ENCODE results near the gene PARD3.

PARD3 gene

DNA sequence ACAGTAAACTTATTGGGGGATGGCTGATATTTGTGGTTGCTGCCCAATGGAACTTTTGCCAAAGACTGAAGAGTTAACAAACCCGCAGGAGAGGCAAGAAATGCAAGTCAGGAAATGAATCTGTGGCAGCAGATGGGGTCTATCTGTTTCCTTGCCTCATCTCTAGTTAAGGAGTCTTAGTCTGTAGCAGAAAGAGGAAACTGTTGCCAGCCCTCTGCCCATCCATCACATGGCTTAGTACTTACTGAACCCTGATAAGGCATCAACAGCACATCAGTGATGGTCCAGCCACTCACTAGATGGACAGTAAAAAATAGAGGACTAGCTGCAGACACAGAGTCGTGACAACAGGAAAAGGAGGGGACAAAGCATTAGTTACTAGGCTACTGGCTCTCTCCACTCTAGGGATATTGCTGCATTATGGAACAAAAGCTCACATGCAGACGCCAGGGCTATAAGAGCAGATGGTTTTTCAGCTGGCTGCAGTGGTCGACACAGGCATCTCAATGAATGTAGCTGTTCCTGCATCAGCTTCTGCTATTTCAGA lies 614.7 kb downstream of the PARD3 start:
- no peak for DNase-seq (ENCODE audit: extremely low spot score, insufficient read length, low read depth)
- FAIRE-seq, result no peak

DNA sequence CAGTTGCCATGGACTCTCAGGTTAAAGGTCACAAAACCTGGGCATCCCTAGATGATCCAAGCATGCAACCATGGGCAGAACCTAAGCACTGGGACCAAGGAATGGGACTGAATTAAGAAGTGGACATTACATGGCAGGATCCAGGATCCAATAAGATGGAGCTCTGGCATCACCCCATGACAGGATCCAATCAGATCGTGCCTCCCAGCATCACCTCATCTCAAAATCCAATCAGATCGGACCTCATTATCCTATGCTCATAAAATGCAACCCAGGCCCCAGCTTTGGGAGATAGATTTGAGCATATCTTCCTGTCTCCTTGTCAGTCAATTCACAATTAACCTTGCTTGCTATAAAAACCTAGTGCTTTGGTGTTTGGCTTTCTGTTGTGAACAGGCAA lies 616.1 kb downstream of the PARD3 start:
- FAIRE-seq (no peak), DNase-seq (ENCODE audit: extremely low spot score, insufficient read length, low read depth) (no peak)

GRCh38 chr10:34196058-34196433 lies 619.0 kb downstream of the PARD3 start:
- DNase-seq (ENCODE audit: extremely low spot score, insufficient read length, low read depth) (no peak), FAIRE-seq (no peak)

DNA sequence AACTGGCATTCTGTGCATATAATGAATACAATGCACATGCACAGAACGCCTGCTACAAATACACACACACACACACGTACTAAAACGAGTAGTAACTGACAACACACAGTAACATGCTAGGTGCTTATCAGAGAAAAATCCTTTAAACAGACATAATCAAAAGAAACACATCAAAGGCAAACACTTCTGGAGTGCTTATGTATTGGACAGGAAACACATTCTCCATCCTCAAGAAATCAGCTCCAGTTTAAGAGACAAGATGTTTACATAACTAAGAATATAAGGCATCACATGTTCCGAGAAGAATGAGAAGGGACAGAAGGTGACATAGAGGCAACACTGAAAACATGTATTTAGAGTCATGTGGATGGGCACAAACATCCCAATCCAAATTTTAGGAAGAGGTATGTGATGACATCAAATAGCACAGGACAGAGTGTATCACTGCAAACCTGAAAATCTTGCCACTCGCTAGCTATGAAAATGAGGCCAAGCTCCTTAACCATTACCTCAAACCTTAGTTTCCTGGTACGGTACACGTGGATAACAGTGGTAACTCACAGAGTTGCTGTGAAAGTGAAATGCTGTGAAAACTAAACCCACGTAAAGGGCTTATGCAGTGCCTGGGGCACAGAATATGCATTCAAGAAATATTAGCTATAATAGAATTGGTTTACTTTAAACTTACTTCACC lies 619.6 kb downstream of the PARD3 start:
- no peak for DNase-seq (ENCODE audit: extremely low spot score, insufficient read length, low read depth)
- no peak for FAIRE-seq

GRCh38 chr10:34193931-34194626 lies 621.0 kb downstream of the PARD3 start:
- FAIRE-seq (no peak), DNase-seq (ENCODE audit: extremely low spot score, insufficient read length, low read depth) (no peak)

DNA sequence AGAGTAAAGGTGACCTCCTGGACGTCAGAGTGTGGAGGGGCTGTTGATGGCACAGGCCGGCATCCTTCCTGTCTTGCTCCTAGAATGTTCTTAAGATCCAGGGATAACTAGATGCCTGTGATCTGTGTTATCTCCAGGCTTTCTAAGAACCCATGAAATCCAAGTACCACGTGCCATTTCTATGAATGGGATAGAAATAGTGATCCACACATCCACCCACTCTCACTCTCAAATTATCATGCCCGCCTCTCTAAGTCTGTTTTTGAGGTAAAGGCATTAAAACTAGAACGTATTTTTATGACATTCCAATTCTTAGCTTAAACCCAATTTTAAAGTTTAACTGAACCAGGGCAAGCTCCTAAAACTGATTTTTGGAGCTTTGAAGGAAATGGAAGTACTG lies 622.5 kb downstream of the PARD3 start:
- FAIRE-seq (no peak), DNase-seq (ENCODE audit: extremely low spot score, insufficient read length, low read depth) (no peak)

DNA sequence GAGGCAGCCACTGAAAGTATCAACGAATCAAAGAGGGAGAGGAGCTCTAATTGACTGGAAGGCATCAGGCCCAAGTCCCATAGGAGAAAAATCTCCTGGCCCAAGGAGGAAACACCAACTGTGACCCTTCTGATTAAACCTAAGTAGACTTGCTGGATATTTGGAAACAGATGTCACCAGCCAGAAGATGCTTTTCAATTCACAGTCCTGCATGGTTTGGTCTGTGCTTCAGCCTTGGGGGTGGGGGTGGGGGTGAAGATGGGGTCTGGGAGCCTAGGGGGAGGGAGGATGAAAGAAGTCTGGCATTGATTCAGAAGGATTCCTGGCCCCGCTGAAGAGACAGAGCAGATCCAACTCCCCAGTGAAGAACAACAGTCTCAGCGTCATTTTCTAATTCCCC lies 623.7 kb downstream of the PARD3 start:
- no peak for DNase-seq (ENCODE audit: extremely low spot score, insufficient read length, low read depth)
- FAIRE-seq, result no peak

DNA sequence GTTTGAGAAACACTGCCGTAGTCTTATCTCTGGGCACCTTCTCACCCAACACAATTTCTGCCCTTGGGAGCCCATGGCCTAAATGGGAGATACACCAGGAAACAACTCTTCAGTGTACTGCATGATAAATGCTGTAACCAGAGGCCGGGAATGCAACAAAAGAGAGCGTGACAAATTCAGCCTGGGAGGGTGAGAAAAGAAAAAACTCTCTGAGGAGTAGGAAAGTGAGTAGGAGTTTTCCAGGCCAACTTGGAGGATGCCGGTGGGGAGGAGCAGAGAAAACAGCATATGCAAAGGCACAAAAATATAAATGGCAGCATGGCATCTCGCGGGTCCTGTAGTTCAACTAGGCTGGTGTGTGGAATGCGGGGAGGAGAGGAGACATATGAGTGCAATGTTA lies 624.5 kb downstream of the PARD3 start:
- DNase-seq (ENCODE audit: extremely low spot score, insufficient read length, low read depth), result no peak
- FAIRE-seq, result no peak

- no peak for FAIRE-seq
Measured at GRCh38 chr10:34189830-34190229, 625.3 kb downstream of the PARD3 start.

DNA sequence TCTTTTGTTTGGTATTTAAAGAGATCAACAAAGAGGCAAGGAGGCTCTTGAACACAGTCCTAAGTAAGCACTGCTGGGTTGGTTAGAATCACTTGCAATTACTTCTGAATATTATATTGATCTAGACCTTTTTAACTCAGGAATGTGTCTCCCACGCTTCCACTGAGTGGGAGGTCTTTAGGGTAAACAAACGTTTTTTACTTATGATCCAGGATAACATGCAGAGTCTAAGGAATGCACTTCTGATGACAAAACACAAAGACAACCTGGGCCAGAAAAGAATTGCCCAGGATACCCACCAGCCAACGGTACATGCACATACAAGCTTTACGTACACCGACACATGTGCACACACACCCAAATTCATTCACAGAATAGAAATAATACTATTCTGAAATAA lies 626.9 kb downstream of the PARD3 start:
- DNase-seq (ENCODE audit: extremely low spot score, insufficient read length, low read depth), result no peak
- no peak for FAIRE-seq

More at GRCh38 chr10:34189830-34190229, 625.3 kb downstream of the PARD3 start:
- no peak for DNase-seq (ENCODE audit: extremely low spot score, insufficient read length, low read depth)

- FAIRE-seq (no peak), DNase-seq (ENCODE audit: extremely low spot score, insufficient read length, low read depth) (no peak)
Measured at GRCh38 chr10:34187201-34187600, 627.9 kb downstream of the PARD3 start.

- no peak for DNase-seq (ENCODE audit: extremely low spot score, insufficient read length, low read depth)
- FAIRE-seq, result no peak
Measured at GRCh38 chr10:34186745-34187144, 628.4 kb downstream of the PARD3 start.

- no peak for FAIRE-seq
- no peak for DNase-seq (ENCODE audit: extremely low spot score, insufficient read length, low read depth)
Measured at GRCh38 chr10:34185998-34186397, 629.1 kb downstream of the PARD3 start.

GRCh38 chr10:34184939-34185386 lies 630.1 kb downstream of the PARD3 start:
- no peak for FAIRE-seq
- DNase-seq (ENCODE audit: extremely low spot score, insufficient read length, low read depth), result no peak

GRCh38 chr10:34184397-34184796 lies 630.7 kb downstream of the PARD3 start:
- no peak for FAIRE-seq

DNA sequence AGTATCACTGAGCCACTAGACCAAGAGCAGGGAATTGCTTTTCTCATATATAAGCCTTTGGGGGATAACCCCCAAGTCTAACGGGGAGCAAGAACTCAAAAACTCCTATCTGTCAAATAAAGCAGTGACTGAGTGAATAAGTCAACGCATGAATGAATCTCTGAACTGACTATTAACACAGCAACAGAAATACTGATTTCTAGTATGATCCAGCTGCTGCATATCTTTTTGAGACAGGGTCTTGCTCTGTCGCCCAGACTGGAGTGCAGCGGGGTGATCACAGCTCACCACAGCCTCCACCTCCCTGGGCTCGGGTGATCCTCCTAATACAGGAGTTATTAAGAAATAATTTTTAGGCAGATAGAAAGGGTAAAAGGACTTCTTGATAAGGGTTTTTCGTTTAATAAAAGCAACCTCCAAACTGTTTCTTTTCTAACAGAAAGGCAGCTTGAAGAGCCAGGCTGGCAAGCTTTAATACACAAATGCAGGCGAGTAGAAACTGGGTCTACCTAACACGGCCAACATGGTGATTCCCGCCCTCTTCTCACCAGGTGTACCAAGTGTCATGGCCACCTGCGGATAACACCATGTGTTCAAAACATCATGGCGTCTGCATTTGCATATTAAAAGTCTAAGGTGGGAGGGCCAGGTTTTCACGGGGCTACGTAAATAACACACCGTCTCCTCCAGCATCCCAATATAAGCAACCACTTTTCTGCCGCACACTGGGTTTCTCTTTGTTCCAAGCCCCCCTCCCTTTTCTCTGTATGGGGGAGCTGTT lies 631.9 kb downstream of the PARD3 start:
- FAIRE-seq (no peak), DNase-seq (ENCODE audit: extremely low spot score, insufficient read length, low read depth) (no peak)

More at GRCh38 chr10:34184397-34184796, 630.7 kb downstream of the PARD3 start:
- DNase-seq (ENCODE audit: extremely low spot score, insufficient read length, low read depth), result no peak

- no peak for FAIRE-seq
- no peak for DNase-seq (ENCODE audit: extremely low spot score, insufficient read length, low read depth)
Measured at GRCh38 chr10:34181553-34182300, 633.4 kb downstream of the PARD3 start.

- FAIRE-seq (no peak), DNase-seq (ENCODE audit: extremely low spot score, insufficient read length, low read depth) (no peak)
Measured at GRCh38 chr10:34180749-34181148, 634.3 kb downstream of the PARD3 start.

GRCh38 chr10:34179280-34179679 lies 635.8 kb downstream of the PARD3 start:
- no peak for DNase-seq (ENCODE audit: extremely low spot score, insufficient read length, low read depth)
- FAIRE-seq, result no peak

- FAIRE-seq (no peak), DNase-seq (ENCODE audit: extremely low spot score, insufficient read length, low read depth) (no peak)
Measured at GRCh38 chr10:34178756-34179155, 636.3 kb downstream of the PARD3 start.
